MM.1S (cell line): Measurements from ENCODE around the gene TMEM207.

Experiments
- DNase-seq: peaks from one replicate; pipeline ENCODE4 v3.0.0-alpha.2; 2015
- H2AFZ ChIP-seq: fragments of 300-600 bp; sonication (generic); 2 replicates; pipeline ENCODE4 v1.6.0; 2016; ENCODE audit warnings: antibody characterized with exemption, low read length
- H3F3A ChIP-seq: fragments of 300-600 bp; sonication (generic); 2 replicates; pipeline ENCODE4 v1.6.1; 2016; ENCODE audit warnings: mild to moderate bottlenecking, antibody characterized with exemption, low read length, moderate library complexity, mixed read lengths; ENCODE audit not compliant: insufficient read depth
- H3K27ac ChIP-seq: fragments of 300-600 bp; sonication (generic); 2 replicates; pipeline ENCODE4 v1.5.1; 2016; ENCODE audit warnings: mild to moderate bottlenecking, low read length
- H3K27me3 ChIP-seq: fragments of 300-600 bp; sonication (generic); replicated peaks from 2 replicates; pipeline ENCODE4 v1.6.0; 2016; ENCODE audit warnings: low read length; ENCODE audit not compliant: insufficient read depth
- H3K36me3 ChIP-seq: fragments of 300-600 bp; sonication (generic); replicated peaks from 2 replicates; pipeline ENCODE4 v1.6.1; 2016; ENCODE audit warnings: mild to moderate bottlenecking, low read length, mixed read lengths; ENCODE audit not compliant: insufficient read depth
- H3K4me1 ChIP-seq: fragments of 300-600 bp; sonication (generic); 2 replicates; pipeline ENCODE4 v1.6.1; 2016; ENCODE audit warnings: low read length, mixed read lengths
- H3K4me2 ChIP-seq: fragments of 300-600 bp; sonication (generic); 2 replicates; pipeline ENCODE4 v1.6.0; 2016; ENCODE audit warnings: low read depth, low read length
- H3K4me3 ChIP-seq: fragments of 300-600 bp; sonication (generic); 2 replicates; pipeline ENCODE4 v1.5.1; 2016; ENCODE audit warnings: low read length, mixed read lengths
- H3K79me2 ChIP-seq: fragments of 300-600 bp; sonication (generic); 2 replicates; pipeline ENCODE4 v1.6.1; 2016; ENCODE audit warnings: mixed run types, low read length, mixed read lengths
- H3K9ac ChIP-seq: fragments of 300-600 bp; sonication (generic); 2 replicates; pipeline ENCODE4 v1.6.1; 2016; ENCODE audit warnings: low read length, mixed read lengths
- H3K9me2 ChIP-seq: fragments of 300-600 bp; sonication (generic); replicated peaks from 2 replicates; pipeline ENCODE4 v1.6.1; 2016; ENCODE audit warnings: mild to moderate bottlenecking, low read length, mixed read lengths; ENCODE audit not compliant: insufficient read depth
- H3K9me3 ChIP-seq: fragments of 300-600 bp; sonication (generic); replicated peaks from 2 replicates; pipeline ENCODE4 v1.6.1; 2016; ENCODE audit warnings: mild to moderate bottlenecking, low read length, mixed read lengths; ENCODE audit not compliant: insufficient read depth
- H4K20me1 ChIP-seq: fragments of 300-600 bp; sonication (generic); 2 replicates; pipeline ENCODE4 v1.6.1; 2016; ENCODE audit warnings: mild to moderate bottlenecking, low read length, moderate library complexity, mixed read lengths; ENCODE audit not compliant: insufficient read depth
- EZH2 ChIP-seq: fragments of 300-600 bp; sonication (generic); optimal IDR thresholded peaks from 2 replicates; pipeline ENCODE3; 2017; ENCODE audit warnings: low read depth, mild to moderate bottlenecking, antibody characterized with exemption, low read length, mixed read lengths
- EZH2phosphoT487 ChIP-seq: fragments of 300-600 bp; sonication (generic); IDR thresholded peaks from 2 replicates; pipeline ENCODE4 v1.6.1; 2018; ENCODE audit warnings: antibody characterized with exemption, low read length
- TF ChIP-seq, protein P1 (sequence below): fragments of 300-600 bp; sonication (generic); IDR thresholded peaks from 2 replicates; pipeline ENCODE4 v1.5.1; 2016; ENCODE audit warnings: antibody characterized with exemption, low read length, mixed read lengths

Gene TMEM207

DNA sequence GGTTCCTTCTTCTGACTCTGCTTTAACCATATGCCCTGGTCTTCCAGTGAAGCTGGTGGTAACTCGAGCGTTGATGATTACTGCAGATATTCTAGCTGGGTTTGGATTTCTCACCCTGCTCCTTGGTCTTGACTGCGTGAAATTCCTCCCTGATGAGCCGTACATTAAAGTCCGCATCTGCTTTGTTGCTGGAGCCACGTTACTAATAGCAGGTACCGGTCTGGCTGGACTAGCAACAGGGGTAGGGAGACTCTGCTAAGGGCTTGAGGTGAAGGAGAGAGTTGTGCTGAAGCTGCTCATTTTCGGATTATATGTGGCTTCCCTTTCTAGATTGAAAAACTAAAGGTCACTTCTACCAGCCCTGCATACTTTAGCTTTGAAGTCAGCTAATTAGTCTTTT is 45.0 kb downstream of the TMEM207 start:
- Histone ChIP-seq H3K4me3 (no peak overlapping the region), H3K4me2 (no peak overlapping the region), H3K9me2 (no peaks in the 10 kb centered on the region), H3F3A (no peaks in the 10 kb centered on the region), H3K36me3 (no peaks in the 10 kb centered on the region), H2AFZ (no peak overlapping the region), H3K27ac (no peak overlapping the region), H4K20me1 (no peaks in the 10 kb centered on the region), H3K79me2 (no peaks in the 10 kb centered on the region), H3K9me3 (no peaks in the 10 kb centered on the region), H3K4me1 (no peaks in the 10 kb centered on the region), H3K27me3 (no peaks in the 10 kb centered on the region), H3K9ac (no peak overlapping the region)
- no peak for DNase-seq
- TF ChIP-seq EZH2 (no peak), EZH2phosphoT487 (no peak)
- TF ChIP-seq, protein P1, sequence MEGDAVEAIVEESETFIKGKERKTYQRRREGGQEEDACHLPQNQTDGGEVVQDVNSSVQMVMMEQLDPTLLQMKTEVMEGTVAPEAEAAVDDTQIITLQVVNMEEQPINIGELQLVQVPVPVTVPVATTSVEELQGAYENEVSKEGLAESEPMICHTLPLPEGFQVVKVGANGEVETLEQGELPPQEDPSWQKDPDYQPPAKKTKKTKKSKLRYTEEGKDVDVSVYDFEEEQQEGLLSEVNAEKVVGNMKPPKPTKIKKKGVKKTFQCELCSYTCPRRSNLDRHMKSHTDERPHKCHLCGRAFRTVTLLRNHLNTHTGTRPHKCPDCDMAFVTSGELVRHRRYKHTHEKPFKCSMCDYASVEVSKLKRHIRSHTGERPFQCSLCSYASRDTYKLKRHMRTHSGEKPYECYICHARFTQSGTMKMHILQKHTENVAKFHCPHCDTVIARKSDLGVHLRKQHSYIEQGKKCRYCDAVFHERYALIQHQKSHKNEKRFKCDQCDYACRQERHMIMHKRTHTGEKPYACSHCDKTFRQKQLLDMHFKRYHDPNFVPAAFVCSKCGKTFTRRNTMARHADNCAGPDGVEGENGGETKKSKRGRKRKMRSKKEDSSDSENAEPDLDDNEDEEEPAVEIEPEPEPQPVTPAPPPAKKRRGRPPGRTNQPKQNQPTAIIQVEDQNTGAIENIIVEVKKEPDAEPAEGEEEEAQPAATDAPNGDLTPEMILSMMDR = no peak

DNA sequence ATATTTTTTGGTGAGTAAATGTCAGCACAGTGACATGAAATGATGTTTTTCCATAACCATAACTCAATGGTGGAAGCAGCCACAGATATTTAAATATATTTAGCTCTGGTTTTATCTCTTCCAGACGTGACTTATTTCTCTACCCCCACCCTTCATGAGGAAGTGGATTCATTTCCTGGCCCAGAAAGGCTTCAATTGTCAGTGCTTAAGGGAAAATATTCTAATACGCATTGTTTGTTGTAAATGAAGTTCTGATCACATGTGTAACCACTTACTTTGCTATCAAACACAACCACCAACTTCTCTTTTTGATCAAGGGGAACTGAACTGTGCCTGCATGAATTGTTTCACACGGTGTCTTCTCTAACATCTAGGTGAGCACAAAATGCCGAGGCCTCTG is 47.7 kb downstream of the TMEM207 start:
- no peaks in the 10 kb centered on the region for H3K79me2 ChIP-seq
- H2AFZ ChIP-seq = no peak overlapping the region
- no peaks in the 10 kb centered on the region for H3K4me1 ChIP-seq
- H3K27me3 ChIP-seq = no peaks in the 10 kb centered on the region
- H3K9me2 ChIP-seq = no peaks in the 10 kb centered on the region
- H4K20me1 ChIP-seq = no peaks in the 10 kb centered on the region
- H3K4me2 ChIP-seq = no peak overlapping the region
- TF ChIP-seq EZH2phosphoT487 = no peak
- TF ChIP-seq EZH2 = no peak
- TF ChIP-seq, protein P1 = no peak
- no peaks in the 10 kb centered on the region for H3K9me3 ChIP-seq
- H3K9ac ChIP-seq = no peak overlapping the region
- no peaks in the 10 kb centered on the region for H3K36me3 ChIP-seq
- no peaks in the 10 kb centered on the region for H3F3A ChIP-seq
- DNase-seq = no peak
- H3K27ac ChIP-seq = no peak overlapping the region
- H3K4me3 ChIP-seq = no peak overlapping the region

- Histone ChIP-seq H3F3A (no peaks in the 10 kb centered on the region), H3K27me3 (no peaks in the 10 kb centered on the region), H3K9me3 (no peaks in the 10 kb centered on the region), H3K79me2 (no peaks in the 10 kb centered on the region), H3K36me3 (no peaks in the 10 kb centered on the region), H3K9me2 (no peaks in the 10 kb centered on the region), H3K4me1 (no peaks in the 10 kb centered on the region), H3K4me3 (no peak overlapping the region), H2AFZ (no peak overlapping the region), H3K27ac (no peak overlapping the region), H3K9ac (no peak overlapping the region), H3K4me2 (no peak overlapping the region), H4K20me1 (no peaks in the 10 kb centered on the region)
- no peak for DNase-seq
- TF ChIP-seq EZH2phosphoT487 (no peak), EZH2 (no peak)
- TF ChIP-seq, protein P1 = no peak
Measured at GRCh38 chr3:190399677-190400076, 50.0 kb downstream of the TMEM207 start.
